Measurements from ENCODE around the gene TRIM29. TPM values are rescaled to one million over a fixed set of nuclear protein-coding genes. Genes with fewer than 3 reads are reported as not detected.

The TRIM29 gene
- total RNA-seq, 4 donors from 2014 or later: 4.6 to 7.6 (median 6.1) TPM

DNA sequence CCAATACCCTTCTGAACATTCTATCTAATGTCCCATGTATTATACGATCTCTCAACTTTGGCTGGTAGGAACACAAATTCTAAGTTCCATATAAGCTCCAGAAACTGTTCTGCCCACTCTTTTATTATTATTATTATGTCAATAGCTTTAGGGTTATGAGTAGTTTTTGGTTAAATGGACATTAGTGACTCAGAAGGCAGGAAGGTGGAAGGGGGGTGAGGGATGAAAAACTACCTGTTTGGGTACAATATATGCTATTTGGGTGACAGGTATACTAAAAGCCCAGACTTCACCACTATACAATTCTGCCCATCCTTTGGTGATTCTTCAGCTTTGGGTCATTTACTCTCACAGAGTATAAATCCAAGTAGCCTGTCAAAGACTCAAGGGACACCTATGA is 22.5 kb upstream of the TRIM29 start:
- intact Hi-C loops (cut with DNase I; ENCODE audit: low total_unique reads): no loop called here
- Histone ChIP-seq H3K4me1 (no peaks in the 10 kb centered on the region), H3K27ac (no peak overlapping the region), H3K27me3 (no peaks in the 10 kb centered on the region), H3K9me3 (no peaks in the 10 kb centered on the region), H3K4me3 (no peak overlapping the region), H3K36me3 (no peaks in the 10 kb centered on the region)
- no peak for DNase-seq
- TF ChIP-seq POLR2A (IDR thresholded peaks at IDR 0.05): no peak
- TF ChIP-seq, protein P1, sequence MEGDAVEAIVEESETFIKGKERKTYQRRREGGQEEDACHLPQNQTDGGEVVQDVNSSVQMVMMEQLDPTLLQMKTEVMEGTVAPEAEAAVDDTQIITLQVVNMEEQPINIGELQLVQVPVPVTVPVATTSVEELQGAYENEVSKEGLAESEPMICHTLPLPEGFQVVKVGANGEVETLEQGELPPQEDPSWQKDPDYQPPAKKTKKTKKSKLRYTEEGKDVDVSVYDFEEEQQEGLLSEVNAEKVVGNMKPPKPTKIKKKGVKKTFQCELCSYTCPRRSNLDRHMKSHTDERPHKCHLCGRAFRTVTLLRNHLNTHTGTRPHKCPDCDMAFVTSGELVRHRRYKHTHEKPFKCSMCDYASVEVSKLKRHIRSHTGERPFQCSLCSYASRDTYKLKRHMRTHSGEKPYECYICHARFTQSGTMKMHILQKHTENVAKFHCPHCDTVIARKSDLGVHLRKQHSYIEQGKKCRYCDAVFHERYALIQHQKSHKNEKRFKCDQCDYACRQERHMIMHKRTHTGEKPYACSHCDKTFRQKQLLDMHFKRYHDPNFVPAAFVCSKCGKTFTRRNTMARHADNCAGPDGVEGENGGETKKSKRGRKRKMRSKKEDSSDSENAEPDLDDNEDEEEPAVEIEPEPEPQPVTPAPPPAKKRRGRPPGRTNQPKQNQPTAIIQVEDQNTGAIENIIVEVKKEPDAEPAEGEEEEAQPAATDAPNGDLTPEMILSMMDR (IDR thresholded peaks at IDR 0.05): no peak

DNA sequence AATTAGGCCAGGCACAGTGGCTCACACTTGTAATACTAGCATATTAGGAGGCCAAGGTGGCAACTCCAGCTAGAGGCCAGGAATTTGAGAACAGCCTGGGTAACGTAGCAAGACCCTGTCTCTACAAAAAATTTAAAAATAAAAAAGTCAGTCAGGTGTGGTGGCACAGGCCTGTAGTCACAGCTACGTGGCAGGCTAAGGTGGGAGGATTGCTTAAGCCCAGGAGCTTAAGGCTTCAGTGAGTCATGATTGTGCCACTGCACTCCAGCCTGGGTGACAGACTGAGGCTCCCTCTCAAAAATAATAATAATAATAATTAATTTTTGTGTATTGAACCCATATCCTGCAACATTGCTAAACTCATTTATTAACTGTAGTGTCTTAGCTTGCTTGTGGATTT is 15.3 kb upstream of the TRIM29 start:
- H3K4me1 ChIP-seq: no peaks in the 10 kb centered on the region
- no peaks in the 10 kb centered on the region for H3K36me3 ChIP-seq
- DNase-seq: no peak
- H3K4me3 ChIP-seq: no peak overlapping the region
- no peaks in the 10 kb centered on the region for H3K27me3 ChIP-seq
- TF ChIP-seq, protein P1 (IDR thresholded peaks at IDR 0.05): no peak
- TF ChIP-seq POLR2A (IDR thresholded peaks at IDR 0.05): no peak
- intact Hi-C loops (cut with DNase I; ENCODE audit: low total_unique reads): no loop called here
- no peaks in the 10 kb centered on the region for H3K9me3 ChIP-seq
- no peak overlapping the region for H3K27ac ChIP-seq

DNA sequence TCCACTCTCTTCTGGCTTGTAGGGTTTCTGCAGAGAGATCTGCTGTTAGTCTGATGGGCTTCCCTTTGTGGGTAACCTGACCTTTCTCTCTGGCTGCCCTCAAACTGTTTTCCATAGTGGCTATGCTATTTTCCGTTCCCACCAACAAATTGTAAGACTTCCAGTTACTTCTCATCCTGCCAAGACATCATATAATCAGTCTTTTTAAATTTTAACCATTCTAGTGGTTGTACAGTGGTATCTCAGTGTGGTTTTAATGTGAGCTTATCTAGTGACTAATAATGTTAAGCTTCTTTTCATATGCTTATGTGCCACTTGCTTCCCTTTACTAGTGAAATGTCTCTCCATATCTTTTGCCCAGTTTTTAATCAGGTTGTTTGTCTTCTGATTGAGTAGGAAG is 13.6 kb upstream of the TRIM29 start:
- Histone ChIP-seq H3K27me3 (no peaks in the 10 kb centered on the region), H3K36me3 (no peaks in the 10 kb centered on the region), H3K4me3 (no peak overlapping the region), H3K27ac (no peak overlapping the region), H3K9me3 (no peaks in the 10 kb centered on the region), H3K4me1 (no peaks in the 10 kb centered on the region)
- DNase-seq: no peak
- TF ChIP-seq POLR2A (IDR thresholded peaks at IDR 0.05): no peak
- intact Hi-C loops (cut with DNase I; ENCODE audit: low total_unique reads): no loop called here

DNA sequence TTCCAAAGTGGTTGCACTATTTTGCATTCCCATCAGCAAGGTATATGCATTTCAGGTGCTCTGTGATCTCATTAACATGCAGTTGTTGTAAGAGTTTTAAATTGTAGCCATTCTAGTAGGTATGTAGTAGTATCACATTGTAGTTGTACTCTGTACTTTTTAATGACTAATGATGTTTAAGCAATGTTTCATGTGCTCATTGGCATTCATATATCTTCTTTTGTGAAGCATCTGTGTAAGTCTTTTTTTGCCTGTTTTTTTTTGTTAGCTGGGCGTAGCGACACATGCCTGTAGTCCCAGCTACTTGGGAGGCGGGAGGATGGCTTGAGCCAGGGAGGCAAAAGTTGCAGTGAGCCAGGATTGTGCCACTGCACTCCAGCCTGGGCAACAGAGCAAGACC is 11.3 kb upstream of the TRIM29 start:
- no peaks in the 10 kb centered on the region for H3K4me1 ChIP-seq
- no peaks in the 10 kb centered on the region for H3K36me3 ChIP-seq
- no peaks in the 10 kb centered on the region for H3K27me3 ChIP-seq
- DNase-seq: no peak
- intact Hi-C loops (cut with DNase I; ENCODE audit: low total_unique reads): no loop called here
- H3K4me3 ChIP-seq: no peak overlapping the region
- TF ChIP-seq, protein P1 (IDR thresholded peaks at IDR 0.05): no peak
- TF ChIP-seq POLR2A (IDR thresholded peaks at IDR 0.05): no peak
- H3K27ac ChIP-seq: no peak overlapping the region
- H3K9me3 ChIP-seq: no peaks in the 10 kb centered on the region

DNA sequence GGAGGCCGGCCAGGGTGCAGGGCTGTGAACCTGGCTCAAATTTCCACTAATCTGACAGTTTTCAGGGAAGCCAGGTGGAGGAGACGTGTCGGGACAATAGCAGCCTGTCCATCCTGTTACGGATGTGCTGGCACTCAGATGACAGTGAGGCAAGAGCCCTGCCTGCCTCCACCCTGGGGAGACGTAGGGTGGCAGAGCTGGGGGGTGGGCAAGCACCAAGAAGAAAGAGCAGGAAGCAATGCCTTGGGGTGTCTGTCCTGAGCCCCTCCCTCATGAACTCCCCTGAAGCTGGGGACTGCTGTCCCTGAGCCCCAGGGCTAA is 10.0 kb upstream of the TRIM29 start:
- Histone ChIP-seq H3K4me3 (no peak overlapping the region), H3K4me1 (no peaks in the 10 kb centered on the region), H3K9me3 (no peaks in the 10 kb centered on the region), H3K36me3 (no peaks in the 10 kb centered on the region), H3K27me3 (no peaks in the 10 kb centered on the region), H3K27ac (no peak overlapping the region)
- no peak for DNase-seq
- TF ChIP-seq, protein P1 (IDR thresholded peaks at IDR 0.05): no peak
- TF ChIP-seq POLR2A (IDR thresholded peaks at IDR 0.05): no peak
- intact Hi-C loops (cut with DNase I; ENCODE audit: low total_unique reads): no loop called here
